ENCODE measurements around the gene SAG. TPM values are rescaled to one million over a fixed set of nuclear protein-coding genes. Genes with fewer than 3 reads are reported as not detected.

The SAG gene
- total and polyA plus RNA-seq, 3 donors from 2014 or later = 5.1 to 25.6 (median 10.2) TPM

GRCh38 chr2:233346930-233347329 is 39.3 kb downstream of the SAG start:
- no peaks in the 10 kb centered on the region for H3K36me3 ChIP-seq (ENCODE audit: low read depth, missing control alignments)
- H3K4me1 ChIP-seq = peaks cover 3% of the 10 kb centered on the region
- H3K9me3 ChIP-seq = no peaks in the 10 kb centered on the region
- intact Hi-C loops (cut with DNase I; ENCODE audit: low total_unique reads) = no loop called here
- H3K4me3 ChIP-seq = no peak overlapping the region
- H3K27ac ChIP-seq = no peak overlapping the region
- TF ChIP-seq POLR2A (IDR thresholded peaks at IDR 0.05) (no peak), CTCF (IDR thresholded peaks at IDR 0.05) (no peak)
- H3K27me3 ChIP-seq = no peaks in the 10 kb centered on the region
- 88 to 89% methylated on average over 9 of the region's 9 CpGs for WGBS, 2 donors
- DNase-seq = no peak

- Histone ChIP-seq H3K27me3 (no peaks in the 10 kb centered on the region), H3K4me3 (no peak overlapping the region), H3K9me3 (no peaks in the 10 kb centered on the region), H3K4me1 (peaks cover 6% of the 10 kb centered on the region), H3K36me3 (ENCODE audit: low read depth, missing control alignments) (no peaks in the 10 kb centered on the region), H3K27ac (no peak overlapping the region)
- 41 to 50% methylated on average over 15 of the region's 15 CpGs for WGBS, 2 donors
- DNase-seq = peak; percentile 55
- intact Hi-C loops (cut with DNase I; ENCODE audit: low total_unique reads) = no loop called here
- TF ChIP-seq POLR2A (IDR thresholded peaks at IDR 0.05) = no peak
- no peak for TF ChIP-seq CTCF (IDR thresholded peaks at IDR 0.05)
These were observed 41.7 kb downstream of the SAG start for GRCh38 chr2:233349005-233349998.

- H3K9me3 ChIP-seq = no peaks in the 10 kb centered on the region
- WGBS, 2 donors = 63 to 79% methylated on average over 8 of the region's 8 CpGs
- TF ChIP-seq POLR2A (IDR thresholded peaks at IDR 0.05) (no peak), CTCF (IDR thresholded peaks at IDR 0.05) (no peak)
These were observed 43.1 kb downstream of the SAG start for GRCh38 chr2:233350708-233351107.

GRCh38 chr2:233351423-233351822 is 43.8 kb downstream of the SAG start:
- H3K4me3 ChIP-seq = no peak overlapping the region
- WGBS, 2 donors = 81 to 87% methylated on average over 7 of the region's 7 CpGs
- H3K27me3 ChIP-seq = no peaks in the 10 kb centered on the region
- H3K4me1 ChIP-seq = peaks cover 11% of the 10 kb centered on the region
- TF ChIP-seq CTCF (IDR thresholded peaks at IDR 0.05) = no peak
- no peak for TF ChIP-seq POLR2A (IDR thresholded peaks at IDR 0.05)
- intact Hi-C loops (cut with DNase I; ENCODE audit: low total_unique reads) = loop anchor here (10.0 kb wide), 2 partner anchors 83 to 87 kb away; no protein-coding TSS in a partner anchor
- no peaks in the 10 kb centered on the region for H3K36me3 ChIP-seq (ENCODE audit: low read depth, missing control alignments)
- DNase-seq = no peak
- H3K27ac ChIP-seq = no peak overlapping the region
- no peaks in the 10 kb centered on the region for H3K9me3 ChIP-seq

More at GRCh38 chr2:233350708-233351107, 43.1 kb downstream of the SAG start:
- Histone ChIP-seq H3K27ac (no peak overlapping the region), H3K4me3 (no peak overlapping the region), H3K36me3 (ENCODE audit: low read depth, missing control alignments) (no peaks in the 10 kb centered on the region), H3K4me1 (peaks cover 11% of the 10 kb centered on the region), H3K27me3 (no peaks in the 10 kb centered on the region)
- no peak for DNase-seq
- intact Hi-C loops (cut with DNase I; ENCODE audit: low total_unique reads) = loop anchor here (10.0 kb wide), 2 partner anchors 84 to 86 kb away; no protein-coding TSS in a partner anchor

Measured in testis (tissue), 3 donors.